ENCODE results near the gene USP9X.

DNA sequence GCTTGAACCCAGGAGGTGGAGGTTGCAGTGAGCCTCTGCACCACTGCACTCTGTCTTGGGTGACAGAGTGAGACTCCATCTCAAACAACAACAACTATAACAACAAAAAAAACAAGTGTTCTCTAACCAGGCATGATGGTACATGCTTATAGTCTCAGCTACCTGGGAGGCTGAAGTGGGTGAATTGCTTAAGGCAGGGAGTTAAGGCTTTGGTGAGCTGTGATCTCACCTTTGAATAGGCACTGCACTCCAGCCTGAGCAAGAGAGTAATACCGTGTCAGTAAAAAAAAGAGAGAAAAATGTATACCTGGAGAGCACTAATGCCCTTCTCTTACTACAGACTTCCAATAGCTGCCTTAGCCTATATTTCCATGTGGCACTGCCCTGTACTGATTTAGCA is 18.9 kb upstream of the USP9X start:
- TF ChIP-seq, protein P1, sequence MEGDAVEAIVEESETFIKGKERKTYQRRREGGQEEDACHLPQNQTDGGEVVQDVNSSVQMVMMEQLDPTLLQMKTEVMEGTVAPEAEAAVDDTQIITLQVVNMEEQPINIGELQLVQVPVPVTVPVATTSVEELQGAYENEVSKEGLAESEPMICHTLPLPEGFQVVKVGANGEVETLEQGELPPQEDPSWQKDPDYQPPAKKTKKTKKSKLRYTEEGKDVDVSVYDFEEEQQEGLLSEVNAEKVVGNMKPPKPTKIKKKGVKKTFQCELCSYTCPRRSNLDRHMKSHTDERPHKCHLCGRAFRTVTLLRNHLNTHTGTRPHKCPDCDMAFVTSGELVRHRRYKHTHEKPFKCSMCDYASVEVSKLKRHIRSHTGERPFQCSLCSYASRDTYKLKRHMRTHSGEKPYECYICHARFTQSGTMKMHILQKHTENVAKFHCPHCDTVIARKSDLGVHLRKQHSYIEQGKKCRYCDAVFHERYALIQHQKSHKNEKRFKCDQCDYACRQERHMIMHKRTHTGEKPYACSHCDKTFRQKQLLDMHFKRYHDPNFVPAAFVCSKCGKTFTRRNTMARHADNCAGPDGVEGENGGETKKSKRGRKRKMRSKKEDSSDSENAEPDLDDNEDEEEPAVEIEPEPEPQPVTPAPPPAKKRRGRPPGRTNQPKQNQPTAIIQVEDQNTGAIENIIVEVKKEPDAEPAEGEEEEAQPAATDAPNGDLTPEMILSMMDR (conservative IDR thresholded peaks at IDR 0.05), result no peak
- TF ChIP-seq ZFX (IDR thresholded peaks at IDR 0.05), result no peak
